ENCODE data around the gene IGF2.

DNA sequence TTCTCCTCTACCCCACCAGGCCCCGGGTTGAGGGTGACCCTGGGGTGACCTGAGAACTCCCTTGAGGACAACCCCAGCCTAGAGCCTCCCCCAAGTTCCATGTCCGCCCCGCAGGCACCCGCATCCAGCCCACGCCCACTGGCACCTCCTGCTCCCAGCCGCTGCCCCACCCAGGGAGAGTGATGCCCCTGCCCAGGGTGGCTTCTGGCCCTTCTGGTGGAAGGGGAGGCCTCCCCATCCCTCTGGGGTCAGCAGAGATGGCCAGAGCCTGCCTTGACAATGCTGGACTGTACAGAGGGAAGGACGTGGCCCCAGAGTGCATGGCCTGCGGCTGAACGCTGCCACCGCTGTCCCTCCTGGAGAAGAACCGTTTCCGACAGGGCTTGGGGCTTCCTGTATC lies 33.5 kb upstream of the IGF2 start:
- TF ChIP-seq, protein P1, sequence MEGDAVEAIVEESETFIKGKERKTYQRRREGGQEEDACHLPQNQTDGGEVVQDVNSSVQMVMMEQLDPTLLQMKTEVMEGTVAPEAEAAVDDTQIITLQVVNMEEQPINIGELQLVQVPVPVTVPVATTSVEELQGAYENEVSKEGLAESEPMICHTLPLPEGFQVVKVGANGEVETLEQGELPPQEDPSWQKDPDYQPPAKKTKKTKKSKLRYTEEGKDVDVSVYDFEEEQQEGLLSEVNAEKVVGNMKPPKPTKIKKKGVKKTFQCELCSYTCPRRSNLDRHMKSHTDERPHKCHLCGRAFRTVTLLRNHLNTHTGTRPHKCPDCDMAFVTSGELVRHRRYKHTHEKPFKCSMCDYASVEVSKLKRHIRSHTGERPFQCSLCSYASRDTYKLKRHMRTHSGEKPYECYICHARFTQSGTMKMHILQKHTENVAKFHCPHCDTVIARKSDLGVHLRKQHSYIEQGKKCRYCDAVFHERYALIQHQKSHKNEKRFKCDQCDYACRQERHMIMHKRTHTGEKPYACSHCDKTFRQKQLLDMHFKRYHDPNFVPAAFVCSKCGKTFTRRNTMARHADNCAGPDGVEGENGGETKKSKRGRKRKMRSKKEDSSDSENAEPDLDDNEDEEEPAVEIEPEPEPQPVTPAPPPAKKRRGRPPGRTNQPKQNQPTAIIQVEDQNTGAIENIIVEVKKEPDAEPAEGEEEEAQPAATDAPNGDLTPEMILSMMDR (IDR thresholded peaks at IDR 0.05; ENCODE audit: control extremely low read depth in 1 of 3, insufficient read depth in 1 of 3, low read depth in 1 of 3, low read length in 3 of 3) = no peak
- TF ChIP-seq EP300 (IDR thresholded peaks at IDR 0.05; ENCODE audit: borderline replicate concordance in 1 of 2, low read depth in 2 of 2, low read length in 2 of 2) (no peak), SP4 (IDR thresholded peaks at IDR 0.05; ENCODE audit: low read length) (no peak), ZNF274 (IDR thresholded peaks at IDR 0.05; ENCODE audit: borderline replicate concordance, extremely low read depth, low read length) (no peak), POLR2A (IDR thresholded peaks at IDR 0.05; ENCODE audit: control extremely low read depth in 1 of 2, low read depth in 2 of 2, low read length in 2 of 2) (no peak), RFX5 (IDR thresholded peaks at IDR 0.05; ENCODE audit: borderline replicate concordance, low read depth, low read length) (no peak), GTF2F1 (IDR thresholded peaks at IDR 0.05; ENCODE audit: borderline replicate concordance, low read depth, low read length) (no peak), SRF (IDR thresholded peaks at IDR 0.05; ENCODE audit: low read depth, low read length) (no peak), YY1 (IDR thresholded peaks at IDR 0.05; ENCODE audit: low read depth, low read length) (no peak), SIX5 (IDR thresholded peaks at IDR 0.05; ENCODE audit: low read depth, low read length) (no peak), GABPA (IDR thresholded peaks at IDR 0.05; ENCODE audit: borderline replicate concordance, insufficient read depth, low read length) (no peak), RNF2 (IDR thresholded peaks at IDR 0.05; ENCODE audit: borderline replicate concordance, low read depth, low read length, missing control alignments, poor library complexity, severe bottlenecking) (no peak)
- TF ChIP-seq, protein P2, sequence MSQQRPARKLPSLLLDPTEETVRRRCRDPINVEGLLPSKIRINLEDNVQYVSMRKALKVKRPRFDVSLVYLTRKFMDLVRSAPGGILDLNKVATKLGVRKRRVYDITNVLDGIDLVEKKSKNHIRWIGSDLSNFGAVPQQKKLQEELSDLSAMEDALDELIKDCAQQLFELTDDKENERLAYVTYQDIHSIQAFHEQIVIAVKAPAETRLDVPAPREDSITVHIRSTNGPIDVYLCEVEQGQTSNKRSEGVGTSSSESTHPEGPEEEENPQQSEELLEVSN (IDR thresholded peaks at IDR 0.05) = no peak

Data from H1 (cell line).